ENCODE data around the gene RPL36A. TPM values are rescaled to one million over a fixed set of nuclear protein-coding genes. Genes with fewer than 3 reads are reported as not detected.

RPL36A gene
- polyA plus RNA-seq (2013, experiment 1 of 2; ENCODE audit: insufficient read length), result 1,061 TPM
- polyA plus RNA-seq (2013, experiment 2 of 2; ENCODE audit: insufficient read length), result 1,035 TPM

DNA sequence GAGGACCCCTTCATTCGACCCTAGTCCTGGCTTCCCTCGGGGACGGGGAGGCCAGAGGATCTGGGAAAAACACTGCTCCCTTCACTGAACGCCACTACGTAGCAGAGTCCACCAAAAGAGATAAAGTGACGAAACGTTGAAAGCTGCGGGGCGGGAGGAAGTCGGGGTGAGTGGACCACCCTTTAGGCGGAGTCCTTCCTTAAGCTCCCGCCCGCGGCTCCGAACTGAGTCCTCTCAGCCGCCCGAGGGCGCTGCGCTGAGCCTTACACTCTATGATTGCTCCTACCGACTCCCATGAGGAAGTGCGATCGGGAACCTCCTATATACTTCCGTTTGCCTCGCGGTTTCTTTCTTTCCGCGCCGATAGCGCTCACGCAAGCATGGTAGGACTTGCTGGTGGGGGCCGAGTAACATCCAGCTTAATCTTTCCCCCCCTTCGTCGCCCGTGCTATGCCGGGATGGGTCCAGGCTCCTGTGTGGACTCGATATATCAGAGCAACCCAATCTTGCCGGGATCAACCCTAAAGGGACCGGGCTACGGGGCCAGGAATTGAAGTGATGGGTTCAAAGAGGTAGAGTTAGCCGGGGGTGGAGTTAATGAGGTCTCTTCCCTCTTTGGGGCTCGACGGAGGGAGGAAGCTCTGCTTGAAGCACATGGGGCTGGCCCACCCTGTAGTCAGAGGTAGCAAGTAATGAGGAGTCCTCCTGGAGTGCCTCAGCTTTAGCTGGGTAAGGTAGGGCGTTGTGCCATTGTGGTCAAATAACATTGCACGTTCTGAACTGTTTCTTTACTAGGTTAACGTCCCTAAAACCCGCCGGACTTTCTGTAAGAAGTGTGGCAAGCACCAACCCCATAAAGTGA is at the start of gene RPL36A:
Gene RPL36A (plus strand): TSS at position 348 of the 862 bp plus-strand sequence. CDS start 33 bp downstream, at position 381.
- peak; percentile 92 for DNase-seq

DNA sequence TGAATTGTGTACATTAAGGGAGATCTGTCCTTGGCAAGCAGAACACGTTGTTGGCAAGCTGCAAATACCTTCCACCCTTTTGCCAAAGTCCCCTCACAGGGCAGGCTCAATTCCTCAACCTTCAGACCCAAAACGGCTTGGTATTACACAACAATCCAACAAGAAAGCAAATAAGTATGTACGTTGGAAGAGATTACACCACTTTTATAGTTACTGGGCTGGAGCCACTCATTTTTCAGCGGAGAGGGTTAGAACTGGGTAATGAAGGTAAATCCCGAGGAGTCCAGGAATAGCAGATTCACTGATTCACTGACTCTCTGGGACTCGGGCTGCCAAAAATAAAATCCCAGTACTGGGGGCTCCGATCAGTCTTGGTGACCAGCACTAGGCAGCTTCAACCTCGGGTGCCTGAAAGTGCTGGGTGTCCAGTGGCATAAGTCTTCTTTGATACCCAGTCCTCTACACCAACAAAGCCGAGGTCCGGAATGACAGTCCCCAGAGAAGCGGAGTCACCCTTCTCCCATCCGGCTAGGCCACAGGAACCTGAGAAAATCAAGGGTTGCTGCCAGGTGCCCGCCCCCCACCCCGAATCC is 42.9 kb upstream of the RPL36A start:
- DNase-seq, result no peak

DNA sequence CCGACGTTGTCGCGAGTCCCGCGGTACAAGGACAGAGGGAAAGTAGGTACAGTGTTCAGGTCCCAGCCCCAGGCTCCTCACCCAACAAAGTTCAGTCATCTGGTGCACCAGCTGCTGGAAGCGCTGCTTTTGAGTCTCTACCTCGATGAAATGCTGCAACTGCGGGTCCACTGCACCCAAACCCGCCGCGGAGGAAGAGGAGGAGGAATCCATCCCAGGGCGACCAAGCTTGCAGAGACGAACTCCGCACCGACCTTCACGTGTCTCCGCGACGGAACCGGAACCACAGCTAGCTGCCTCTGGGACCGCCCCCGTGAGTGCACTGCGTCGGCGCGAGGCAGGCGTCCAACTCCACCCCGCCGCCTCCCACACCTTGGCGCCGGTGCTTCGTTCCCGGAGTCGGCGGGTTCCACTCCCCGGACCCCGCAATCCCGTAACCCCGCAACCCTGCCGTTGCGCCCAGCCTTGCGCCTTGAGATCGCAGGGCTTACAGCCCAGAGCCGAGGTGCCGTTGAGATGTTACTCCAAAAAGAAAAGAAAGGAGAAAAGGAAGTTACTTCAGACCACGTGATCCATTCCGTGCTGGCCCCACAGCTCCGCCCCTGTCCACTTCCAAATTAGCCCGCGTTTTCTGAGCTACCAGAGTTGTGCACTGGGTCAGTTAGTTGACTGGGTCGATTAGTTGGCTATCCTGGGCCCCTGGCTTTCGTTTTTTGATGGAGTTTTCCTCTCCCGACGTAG is 42.2 kb upstream of the RPL36A start, which contains the start of gene TIMM8A:
Gene TIMM8A (minus strand): TSS at position 291 of the 741 bp plus-strand sequence. CDS start 78 bp downstream, at position 213.
- peak; percentile 63 for DNase-seq

DNA sequence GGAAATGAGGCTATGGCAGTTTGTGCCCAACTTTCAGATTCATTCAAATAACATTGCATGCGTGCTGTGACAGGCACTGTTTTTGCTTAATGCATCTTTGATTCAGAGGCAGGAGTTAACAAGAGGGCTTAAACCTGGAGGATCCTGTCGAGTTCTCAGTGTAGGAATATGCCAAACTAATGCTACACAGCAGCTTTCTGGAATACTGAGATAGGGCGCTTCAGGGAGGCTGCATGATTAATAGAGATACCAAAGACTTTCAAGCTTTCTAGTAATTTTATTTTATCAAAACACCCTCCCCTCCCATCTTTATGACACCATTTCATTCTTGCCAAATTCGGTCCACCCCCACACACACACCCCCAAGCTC is 41.6 kb upstream of the RPL36A start:
- no peak for DNase-seq

DNA sequence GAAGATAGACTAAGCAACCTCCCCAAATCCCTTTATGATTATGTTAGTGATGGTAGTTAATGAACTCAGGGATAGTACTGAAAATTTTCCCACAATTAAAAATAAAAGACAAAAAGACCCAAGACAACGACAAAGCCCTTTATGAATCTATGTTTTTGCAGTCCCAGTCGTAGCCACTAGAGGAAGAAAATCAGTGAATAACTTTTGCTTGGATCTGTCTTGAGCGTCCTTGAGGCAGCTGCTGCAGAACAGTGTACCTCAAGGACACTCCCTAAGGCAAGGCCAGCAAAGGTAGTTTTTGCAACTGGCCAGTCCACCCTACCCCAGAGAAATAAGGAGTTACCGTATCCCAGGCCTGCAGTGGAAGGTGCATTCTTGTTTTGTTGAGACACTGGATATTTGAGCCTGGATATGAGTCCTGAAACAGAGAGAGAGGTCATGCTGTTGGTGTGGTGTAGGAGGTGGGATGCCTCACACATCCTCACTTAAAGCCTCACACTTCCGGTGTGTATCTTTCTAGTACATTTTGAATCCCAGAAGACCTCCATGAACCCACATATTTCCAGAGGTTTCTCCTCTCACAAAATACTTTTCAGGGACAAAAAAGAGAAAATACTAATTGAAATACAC is 33.5 kb upstream of the RPL36A start:
- no peak for DNase-seq

DNA sequence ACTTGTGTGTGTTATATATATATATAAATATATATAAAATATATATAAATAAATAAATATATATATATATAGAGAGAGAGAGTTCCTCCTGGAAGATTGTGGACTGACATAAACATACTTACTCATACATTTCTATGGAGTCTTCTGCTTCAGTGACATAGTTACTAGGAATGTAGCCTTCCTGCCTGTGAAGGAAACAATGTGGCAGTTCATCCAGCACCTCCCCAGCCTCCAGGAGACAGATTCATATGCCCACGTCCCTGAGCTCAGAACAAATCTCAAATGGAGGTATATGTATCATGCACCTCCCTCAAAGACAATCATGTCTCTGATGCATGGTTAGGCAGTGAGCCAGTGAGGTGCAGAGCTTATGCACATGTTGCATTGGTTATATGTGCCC is 30.8 kb upstream of the RPL36A start:
- DNase-seq, result peak; percentile 10

DNA sequence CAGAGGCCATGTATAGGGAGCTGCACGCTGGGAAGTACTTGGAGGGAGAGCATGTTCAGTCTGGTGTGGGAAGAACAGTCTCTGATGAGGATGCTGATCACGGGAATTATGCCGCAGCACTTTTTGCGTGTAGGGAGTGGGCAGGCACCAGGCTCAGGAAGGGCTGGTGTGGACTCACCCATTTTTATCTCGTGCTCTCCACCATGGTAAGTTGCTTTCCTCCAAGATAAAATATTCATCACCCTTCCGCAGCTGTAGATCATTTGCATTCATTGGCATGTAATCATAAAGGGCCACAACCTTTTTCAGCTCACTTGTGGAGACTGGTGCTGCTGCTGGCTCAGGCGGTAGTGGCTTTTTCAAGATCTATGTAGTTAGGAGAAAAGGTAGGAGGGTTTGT is 30.4 kb upstream of the RPL36A start:
- DNase-seq, result no peak

DNA sequence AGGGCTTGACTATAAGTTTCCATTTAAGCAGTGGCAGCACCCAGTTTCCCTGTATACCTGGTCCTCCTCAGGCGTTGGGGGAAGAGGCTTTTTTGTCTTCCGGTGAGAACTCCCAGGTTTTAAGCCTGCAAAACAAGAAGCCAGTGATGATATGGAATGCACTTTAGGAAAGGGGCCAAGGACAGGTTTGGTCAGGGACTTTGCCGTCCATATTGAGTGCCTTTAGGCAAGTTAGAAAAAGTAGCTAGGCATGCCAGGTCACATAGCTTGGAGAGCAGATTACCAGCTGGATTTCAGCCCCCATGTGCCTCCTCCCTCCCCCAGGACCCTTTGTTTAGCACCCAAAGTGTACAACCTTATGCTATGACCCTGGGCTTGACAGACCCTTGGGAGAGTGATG is 28.7 kb upstream of the RPL36A start:
- no peak for DNase-seq

DNA sequence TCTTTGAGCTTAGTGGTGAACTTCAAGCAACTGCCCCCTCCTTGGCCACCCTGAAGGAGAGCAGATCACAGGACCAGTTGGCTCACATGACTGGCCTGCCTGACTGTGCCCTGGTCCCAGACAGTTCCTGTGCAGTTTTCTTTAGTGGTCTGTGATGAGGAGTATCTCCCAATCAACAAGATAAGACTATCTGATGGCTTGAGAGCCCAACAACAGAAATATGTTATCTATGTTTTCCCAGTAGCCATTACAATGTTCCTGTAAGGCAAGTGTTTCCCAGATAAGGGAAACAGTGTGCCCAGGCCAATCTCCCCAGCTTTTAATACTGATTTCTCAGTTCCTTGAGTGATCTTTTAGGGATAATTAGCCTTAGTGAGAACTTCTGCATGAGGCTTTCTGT is 28.1 kb upstream of the RPL36A start:
- no peak for DNase-seq

DNA sequence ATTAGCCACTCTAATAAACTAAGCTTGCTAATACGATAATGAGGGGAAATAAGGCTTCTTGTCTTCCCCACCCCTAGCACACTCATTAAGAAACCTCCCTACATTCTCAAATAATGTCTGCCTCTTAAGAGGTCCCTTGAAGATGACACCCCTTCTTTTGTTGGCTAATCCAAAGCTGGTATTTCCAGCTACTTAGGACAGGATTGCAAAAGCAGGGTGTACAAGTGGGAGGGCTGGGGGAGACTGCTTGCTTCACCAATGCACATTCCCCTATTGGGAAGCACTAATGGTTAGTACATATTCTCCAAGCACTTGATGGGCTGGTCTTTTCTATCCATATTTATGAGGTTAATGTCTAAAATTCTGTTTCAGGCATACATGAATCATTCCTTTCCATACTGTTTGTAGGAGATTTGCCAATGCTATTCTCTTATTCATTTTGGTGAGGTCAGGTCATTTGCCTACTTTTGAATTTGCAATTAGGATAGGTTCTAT is 25.5 kb upstream of the RPL36A start:
- no peak for DNase-seq

DNA sequence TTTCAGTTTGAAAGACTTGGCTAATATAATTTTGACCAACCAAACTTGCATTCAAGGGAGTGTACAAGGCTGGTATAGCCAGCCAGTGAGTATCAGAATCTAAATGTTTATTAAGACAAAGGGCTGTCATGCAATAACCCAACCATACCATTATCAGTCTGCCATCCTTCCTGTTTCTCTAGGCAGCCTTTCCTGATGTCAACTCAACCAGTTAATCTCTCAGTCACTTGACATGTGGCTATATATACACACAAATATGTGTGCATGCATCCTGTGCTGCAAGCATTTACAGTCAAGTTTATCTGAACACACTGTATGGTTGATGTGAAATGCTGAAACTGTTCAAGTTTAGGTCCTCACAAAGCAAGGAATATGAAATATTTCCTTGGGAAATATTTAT is 22.0 kb upstream of the RPL36A start:
- DNase-seq, result no peak

DNA sequence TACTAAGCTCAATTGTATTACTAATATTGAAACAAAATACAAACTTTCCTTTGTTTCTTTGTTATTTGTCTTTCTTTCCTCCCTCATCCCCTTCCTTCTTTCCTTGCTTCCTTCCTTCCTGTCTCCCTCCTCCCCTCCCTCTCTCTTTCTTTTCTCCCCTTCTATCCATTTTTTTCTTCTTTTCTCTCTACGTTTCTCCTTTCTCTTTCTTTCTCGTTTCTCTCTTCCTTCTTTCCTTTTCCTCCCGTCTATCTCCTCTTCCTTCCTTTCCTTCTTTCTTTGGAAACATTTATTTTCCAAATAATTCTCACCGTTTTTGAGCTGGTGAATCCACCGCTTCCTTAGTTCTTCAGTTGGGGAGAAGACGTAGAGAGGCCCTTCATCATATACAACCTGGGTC is 21.1 kb upstream of the RPL36A start:
- no peak for DNase-seq

DNA sequence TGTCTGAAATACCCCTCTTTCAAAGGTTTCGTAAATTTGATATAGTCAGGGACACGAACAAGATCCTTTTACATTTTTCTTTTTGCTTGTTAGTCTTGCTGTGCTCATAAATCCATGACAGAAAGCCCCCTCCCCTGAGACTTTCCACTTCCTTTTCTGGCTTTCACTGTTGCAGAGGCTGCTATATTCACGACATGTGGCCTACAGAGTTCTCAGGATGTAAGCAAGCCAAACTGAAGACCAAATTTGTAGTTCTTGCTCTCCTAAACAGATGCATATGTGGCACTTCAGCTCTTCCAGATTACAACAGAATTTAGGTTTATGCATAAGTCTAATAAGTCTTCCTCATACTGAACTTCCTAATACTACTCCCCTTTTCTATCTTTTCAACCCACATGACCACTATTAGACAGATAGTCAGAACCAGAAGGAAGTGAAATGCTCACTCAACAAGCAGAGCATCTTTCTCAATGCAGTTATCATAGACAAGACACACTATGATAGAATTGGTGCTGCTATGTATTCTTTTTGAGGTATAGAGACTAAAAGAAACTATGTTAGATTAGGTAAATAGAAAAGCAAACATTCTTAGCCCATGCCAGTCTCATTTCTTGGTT is 19.8 kb upstream of the RPL36A start:
- no peak for DNase-seq

DNA sequence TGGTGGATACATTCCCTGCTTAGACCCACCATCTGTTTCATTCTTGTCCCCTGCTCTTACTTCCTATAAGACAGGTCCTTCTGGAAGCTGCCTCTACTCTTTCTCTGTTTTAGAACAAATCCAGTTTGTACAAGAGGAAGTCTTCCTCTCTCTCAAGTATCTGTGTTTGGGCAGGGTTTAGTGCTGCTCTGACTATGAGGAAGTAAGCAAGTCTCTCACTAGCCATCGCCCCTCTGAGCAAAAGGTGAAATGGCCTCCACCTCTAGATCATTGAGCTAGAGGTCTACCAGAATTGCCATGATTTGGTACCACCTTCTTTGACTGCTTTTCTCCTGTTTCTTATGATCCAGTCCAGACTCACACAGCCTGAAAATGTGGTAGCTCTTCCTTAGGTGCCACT is 13.3 kb upstream of the RPL36A start:
- DNase-seq, result no peak

DNA sequence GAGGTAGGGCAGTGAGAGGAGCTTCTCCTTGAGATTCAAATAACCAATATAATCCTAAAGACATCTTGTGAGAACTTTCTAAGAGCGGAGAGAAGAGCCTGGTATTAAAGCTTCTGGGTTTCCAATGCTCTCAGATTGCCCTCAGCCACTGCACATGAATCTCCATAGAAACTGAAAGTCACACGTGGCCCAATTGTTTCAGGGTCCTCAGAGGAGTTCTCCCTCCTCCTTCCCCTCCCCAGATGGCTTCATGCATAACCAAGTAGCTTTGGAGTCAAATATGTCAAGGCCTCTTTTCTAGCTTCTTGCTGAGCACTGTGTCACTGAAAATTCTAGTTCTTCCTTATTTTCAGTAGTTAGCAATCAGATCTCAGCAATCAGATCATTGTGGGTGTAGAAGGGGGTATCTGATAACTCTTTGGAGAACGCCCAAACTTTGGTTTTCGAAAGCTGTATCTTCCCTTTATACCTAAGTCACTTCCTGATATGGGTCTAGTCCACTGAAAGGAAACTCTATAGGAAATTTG is 7.1 kb upstream of the RPL36A start:
- DNase-seq, result no peak

DNA sequence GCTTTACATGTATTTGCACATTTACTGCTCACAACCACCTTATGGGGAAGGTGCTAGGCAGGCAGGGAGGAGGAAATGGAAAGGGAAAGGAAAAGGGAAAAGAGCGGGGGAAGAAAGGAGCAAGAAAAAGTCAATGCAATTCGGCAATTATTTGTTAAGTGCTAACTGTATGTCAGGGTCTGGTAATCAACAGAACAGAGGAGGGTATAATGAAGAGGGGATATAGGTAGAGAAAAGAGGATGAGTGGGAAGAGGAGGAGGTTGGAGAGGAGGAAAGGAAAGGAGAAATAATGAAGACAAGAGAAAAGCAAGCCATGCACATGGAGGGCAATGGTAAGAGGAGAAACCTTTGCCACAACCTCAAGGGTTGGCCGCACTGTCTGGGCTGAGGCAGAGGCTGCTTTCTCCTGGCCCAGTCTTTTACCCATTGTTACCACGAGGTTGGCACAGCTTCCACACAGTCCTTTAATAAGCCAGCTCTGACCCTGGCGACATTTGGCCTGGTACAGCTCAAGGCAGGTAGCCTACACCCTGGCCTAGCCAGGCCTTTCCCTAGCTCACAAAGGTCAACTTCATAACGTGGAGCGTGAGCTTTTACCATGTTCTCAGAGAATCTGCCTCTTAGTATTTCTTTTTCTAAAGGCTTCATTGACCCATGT is 5.7 kb upstream of the RPL36A start:
- no peak for DNase-seq

DNA sequence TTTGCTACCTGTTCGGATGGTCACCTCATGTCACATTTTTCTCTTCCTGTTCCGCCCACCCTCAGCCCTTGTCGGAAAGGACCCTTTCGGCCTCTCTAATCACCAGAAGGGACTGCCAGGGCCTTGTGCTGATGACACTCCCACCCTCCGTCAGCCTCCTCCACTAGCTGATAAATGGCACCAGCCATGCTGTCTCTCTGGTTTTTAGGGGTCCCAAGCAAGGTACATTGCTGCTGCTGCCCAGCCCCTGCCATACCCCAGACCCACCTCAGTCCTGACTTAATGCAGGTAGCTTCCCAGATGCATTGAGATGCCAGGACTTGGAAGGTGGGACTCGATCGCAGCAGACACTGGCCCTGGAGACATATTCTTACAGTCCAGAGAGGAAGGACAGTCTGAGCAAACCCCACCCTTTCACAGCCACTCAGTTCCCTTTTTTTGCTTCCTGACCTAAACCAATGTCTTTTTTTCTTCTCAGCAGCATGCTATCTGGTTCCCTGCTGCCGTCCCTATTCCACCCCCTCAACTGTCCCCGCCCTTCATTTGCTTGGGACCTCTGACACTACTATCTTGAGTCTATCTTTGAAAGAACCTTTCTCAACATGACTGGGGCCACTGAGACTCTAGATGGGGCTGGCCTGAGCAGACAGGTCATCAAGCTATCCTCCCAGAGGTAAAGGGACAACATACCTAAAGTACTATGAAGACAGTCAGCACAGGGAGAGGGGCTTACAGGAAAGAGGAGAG is 4.8 kb upstream of the RPL36A start, which contains the start of gene BTK:
Gene BTK (minus strand): TSS at position 397 of the 747 bp plus-strand sequence. CDS start 10,907 bp downstream, outside the sequence.
- no peak for DNase-seq

DNA sequence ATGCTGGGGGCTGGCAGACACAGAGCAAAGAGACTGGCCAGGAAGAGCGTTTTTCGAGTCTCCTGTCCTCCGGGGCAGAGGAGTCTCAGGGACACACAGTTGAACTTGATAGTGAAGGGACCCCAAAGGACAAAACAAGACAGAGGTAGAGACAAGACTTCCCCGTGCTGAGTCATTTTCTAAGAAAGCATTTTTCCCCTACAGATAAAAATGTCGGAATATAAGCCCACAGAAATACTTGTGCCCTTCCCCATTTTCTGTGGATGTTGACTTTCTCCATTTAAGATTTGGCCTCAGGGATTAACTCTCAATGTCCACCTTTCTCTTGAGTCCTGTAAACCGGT is 4.3 kb upstream of the RPL36A start:
- DNase-seq, result no peak

DNA sequence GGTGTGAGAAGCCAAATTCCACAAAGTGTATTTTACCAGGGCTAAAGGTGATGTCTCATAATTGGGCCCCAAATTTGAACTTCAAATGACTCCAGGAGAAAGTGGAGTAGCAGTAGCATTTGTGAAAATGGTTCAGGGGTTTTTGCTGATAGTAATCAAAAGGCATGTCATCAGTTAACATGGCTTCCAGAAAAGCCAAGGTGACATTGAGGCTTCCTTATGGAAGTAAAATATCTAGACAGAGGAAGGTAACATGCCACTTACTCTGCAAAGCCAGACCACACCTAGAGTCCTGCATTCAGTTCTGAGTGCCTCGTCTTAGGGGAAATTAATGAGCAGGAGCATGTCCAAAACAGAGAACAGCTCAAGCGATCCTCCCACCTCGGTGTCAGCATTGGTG is 2.2 kb upstream of the RPL36A start:
- no peak for DNase-seq

DNA sequence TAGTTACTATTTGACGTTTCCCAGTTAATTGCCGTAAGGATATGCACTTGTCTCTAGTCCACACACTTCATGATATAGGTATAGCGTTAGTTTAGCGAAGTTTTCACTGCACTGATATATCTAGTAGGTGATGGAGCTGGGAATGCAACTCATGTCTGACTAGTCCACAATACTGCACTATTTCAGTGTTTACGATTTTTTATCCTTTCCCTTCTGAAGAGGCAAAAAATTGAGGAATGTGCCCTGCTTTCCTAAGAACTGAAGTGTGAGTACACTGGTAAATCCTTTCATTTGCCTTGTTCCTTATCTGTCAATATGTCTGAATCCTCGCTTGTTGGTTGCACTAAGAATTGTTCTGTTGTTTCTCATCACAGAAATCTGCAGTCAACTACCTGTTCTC is 1.0 kb downstream of the RPL36A start:
- no peak for DNase-seq
